ENCODE data around the gene INPP5K.

DNA sequence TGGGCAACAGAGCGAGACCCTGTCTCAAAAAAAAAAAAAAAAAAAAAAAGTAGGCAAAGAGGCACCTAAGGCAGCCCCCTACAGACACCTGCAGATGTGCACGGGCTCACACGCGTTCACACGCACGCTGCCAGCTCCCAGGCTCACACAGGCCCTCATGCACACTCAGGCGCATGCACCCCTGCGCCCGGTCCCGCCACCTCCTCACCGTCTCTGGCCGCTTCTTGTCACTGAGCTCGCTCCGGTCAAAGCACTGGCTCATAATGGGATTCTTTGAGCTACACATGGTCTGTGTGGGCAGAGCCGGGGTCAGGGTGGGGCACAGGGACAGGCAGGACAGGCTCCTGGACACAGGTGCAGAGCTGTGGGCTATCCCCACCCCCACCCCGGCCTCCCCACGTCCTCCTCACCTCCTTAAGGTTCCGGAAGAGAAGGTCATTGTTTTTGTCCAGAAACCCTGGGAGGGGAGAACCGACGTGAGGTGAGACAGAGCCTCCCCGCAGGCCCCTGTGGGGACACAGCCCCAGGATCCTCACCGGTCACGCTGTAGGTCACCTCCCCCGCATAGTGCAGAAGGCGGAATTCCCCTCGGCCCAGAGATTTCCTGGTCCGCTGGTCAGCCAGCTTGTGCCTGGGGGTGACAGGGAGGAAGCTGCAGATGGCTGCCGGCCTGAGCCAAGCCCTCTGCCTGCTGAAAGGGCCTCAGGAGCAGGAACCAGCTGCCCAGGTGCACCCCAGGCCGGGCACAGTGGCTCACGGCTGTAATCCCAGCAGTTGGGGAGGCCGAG lies 41.8 kb downstream of the INPP5K start:
- TF ChIP-seq, protein P1, sequence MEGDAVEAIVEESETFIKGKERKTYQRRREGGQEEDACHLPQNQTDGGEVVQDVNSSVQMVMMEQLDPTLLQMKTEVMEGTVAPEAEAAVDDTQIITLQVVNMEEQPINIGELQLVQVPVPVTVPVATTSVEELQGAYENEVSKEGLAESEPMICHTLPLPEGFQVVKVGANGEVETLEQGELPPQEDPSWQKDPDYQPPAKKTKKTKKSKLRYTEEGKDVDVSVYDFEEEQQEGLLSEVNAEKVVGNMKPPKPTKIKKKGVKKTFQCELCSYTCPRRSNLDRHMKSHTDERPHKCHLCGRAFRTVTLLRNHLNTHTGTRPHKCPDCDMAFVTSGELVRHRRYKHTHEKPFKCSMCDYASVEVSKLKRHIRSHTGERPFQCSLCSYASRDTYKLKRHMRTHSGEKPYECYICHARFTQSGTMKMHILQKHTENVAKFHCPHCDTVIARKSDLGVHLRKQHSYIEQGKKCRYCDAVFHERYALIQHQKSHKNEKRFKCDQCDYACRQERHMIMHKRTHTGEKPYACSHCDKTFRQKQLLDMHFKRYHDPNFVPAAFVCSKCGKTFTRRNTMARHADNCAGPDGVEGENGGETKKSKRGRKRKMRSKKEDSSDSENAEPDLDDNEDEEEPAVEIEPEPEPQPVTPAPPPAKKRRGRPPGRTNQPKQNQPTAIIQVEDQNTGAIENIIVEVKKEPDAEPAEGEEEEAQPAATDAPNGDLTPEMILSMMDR (IDR thresholded peaks at IDR 0.05): no peak
- TF ChIP-seq POLR2A (IDR thresholded peaks at IDR 0.05): no peak
